H9 (cell line): ENCODE results near the gene PYGO2. TPM values are rescaled to one million over a fixed set of nuclear protein-coding genes. Genes with fewer than 3 reads are reported as not detected.

Experiments
- DNase-seq: peaks from one replicate; pipeline ENCODE4 v3.0.0-alpha.2; 2017
- H2AFZ ChIP-seq: one replicate; pipeline ENCODE4 v1.6.1; 2013; ENCODE audit warnings: mild to moderate bottlenecking, low read length, control low read depth, moderate library complexity
- H2AK5ac ChIP-seq: 2 replicates; pipeline ENCODE4 v1.6.1; 2013; ENCODE audit warnings: low read length, control low read depth, mixed read lengths; ENCODE audit not compliant: insufficient read length
- H2BK120ac ChIP-seq: one replicate; pipeline ENCODE4 v1.6.1; 2013; ENCODE audit warnings: low read depth, mild to moderate bottlenecking, low read length, control low read depth, inconsistent platforms; ENCODE audit not compliant: poor library complexity, severe bottlenecking
- H2BK12ac ChIP-seq: 2 replicates; pipeline ENCODE4 v1.6.1; 2013; ENCODE audit warnings: low read length, control low read depth, mixed read lengths, low read depth; ENCODE audit not compliant: insufficient read length
- H2BK15ac ChIP-seq: 2 replicates; pipeline ENCODE4 v1.6.1; 2013; ENCODE audit warnings: low read depth, low read length, control low read depth
- H2BK20ac ChIP-seq: one replicate; pipeline ENCODE4 v1.6.1; 2013; ENCODE audit warnings: low read depth, mild to moderate bottlenecking, low read length, control low read depth, inconsistent platforms; ENCODE audit not compliant: poor library complexity, severe bottlenecking
- H2BK5ac ChIP-seq: 2 replicates; pipeline ENCODE4 v1.6.1; 2013; ENCODE audit warnings: low read length, control low read depth, mixed read lengths; ENCODE audit not compliant: insufficient read length
- H3K14ac ChIP-seq: 2 replicates; pipeline ENCODE4 v1.6.1; 2013; ENCODE audit warnings: low read length, control low read depth; ENCODE audit not compliant: insufficient read depth
- H3K18ac ChIP-seq: 2 replicates; pipeline ENCODE4 v1.6.1; 2013; ENCODE audit warnings: low read depth, mild to moderate bottlenecking, mixed read lengths, low read length, control low read depth; ENCODE audit not compliant: insufficient read length
- H3K23ac ChIP-seq: 2 replicates; pipeline ENCODE4 v1.6.1; 2013; ENCODE audit warnings: low read length, control low read depth, mixed read lengths, low read depth; ENCODE audit not compliant: insufficient read length
- H3K23me2 ChIP-seq: 2 replicates; pipeline ENCODE4 v1.6.1; 2013; ENCODE audit warnings: low read depth, mild to moderate bottlenecking, mixed read lengths, low read length, control low read depth; ENCODE audit not compliant: insufficient read length, poor library complexity, severe bottlenecking
- H3K27ac ChIP-seq: 2 replicates; pipeline ENCODE4 v1.5.1; 2013; ENCODE audit warnings: low read length, control low read depth, mixed read lengths, low read depth; ENCODE audit not compliant: insufficient read length
- H3K27me3 ChIP-seq: 2 replicates; pipeline ENCODE4 v1.6.1; 2013; ENCODE audit warnings: low read length, control low read depth, inconsistent platforms; ENCODE audit not compliant: insufficient read depth
- H3K4ac ChIP-seq: 2 replicates; pipeline ENCODE4 v1.6.1; 2013; ENCODE audit warnings: low read depth, mild to moderate bottlenecking, control low read depth, inconsistent platforms, low read length, moderate library complexity
- H3K4me1 ChIP-seq: 2 replicates; pipeline ENCODE4 v1.6.1; 2013; ENCODE audit warnings: low read length, control low read depth, inconsistent platforms; ENCODE audit not compliant: insufficient read depth
- H3K4me2 ChIP-seq: 2 replicates; pipeline ENCODE4 v1.6.1; 2013; ENCODE audit warnings: low read length, control low read depth, mixed read lengths; ENCODE audit not compliant: insufficient read length, insufficient read depth
- H3K56ac ChIP-seq: 2 replicates; pipeline ENCODE4 v1.6.1; 2013; ENCODE audit warnings: low read depth, mild to moderate bottlenecking, mixed read lengths, low read length, control low read depth; ENCODE audit not compliant: insufficient read length
- H3K79me1 ChIP-seq: 2 replicates; pipeline ENCODE4 v1.6.1; 2013; ENCODE audit warnings: low read depth, mild to moderate bottlenecking, moderate library complexity, low read length, control low read depth, inconsistent platforms; ENCODE audit not compliant: insufficient read depth, poor library complexity, severe bottlenecking
- H3K79me2 ChIP-seq: 2 replicates; pipeline ENCODE4 v1.6.1; 2013; ENCODE audit warnings: low read length, control low read depth, inconsistent platforms; ENCODE audit not compliant: insufficient read depth
- H3K9ac ChIP-seq: 2 replicates; pipeline ENCODE4 v1.6.1; 2013; ENCODE audit warnings: low read length, control low read depth, mixed read lengths; ENCODE audit not compliant: insufficient read length; ENCODE audit errors: extremely low read depth
- H3K9me3 ChIP-seq: one replicate; pipeline ENCODE4 v1.6.1; 2013; ENCODE audit warnings: low read depth, low read length, inconsistent platforms; ENCODE audit not compliant: control insufficient read depth
- H3T11ph ChIP-seq: one replicate; pipeline ENCODE4 v1.6.1; 2013; ENCODE audit warnings: mild to moderate bottlenecking, low read length, control low read depth, inconsistent platforms
- H4K20me1 ChIP-seq: one replicate; pipeline ENCODE4 v1.6.1; 2013; ENCODE audit not compliant: control insufficient read depth, insufficient read length, insufficient read depth
- H4K5ac ChIP-seq: 2 replicates; pipeline ENCODE4 v1.6.1; 2013; ENCODE audit warnings: low read depth, mild to moderate bottlenecking, mixed read lengths, low read length, control low read depth; ENCODE audit not compliant: insufficient read length
- H4K8ac ChIP-seq: replicated peaks from 2 replicates; pipeline ENCODE4 v1.6.1; 2013; ENCODE audit warnings: low read length, control low read depth, mixed read lengths, low read depth; ENCODE audit not compliant: insufficient read length
- H4K91ac ChIP-seq: 2 replicates; pipeline ENCODE4 v1.6.1; 2013; ENCODE audit warnings: low read depth, mild to moderate bottlenecking, moderate library complexity, mixed read lengths, low read length, control low read depth; ENCODE audit not compliant: insufficient read length
- H3K27ac Mint-ChIP-seq, 3 experiments: 2 replicates in 2 of 3; 3 replicates in 1 of 3; pipeline ENCODE4 v1.8.0; 2020 to 2021; ENCODE audit warnings: mixed read lengths in 3 of 3, mild to moderate bottlenecking in 1 of 3, moderate library complexity in 1 of 3
- H3K27me3 Mint-ChIP-seq: 2 replicates; pipeline ENCODE4 v1.8.0; 2021; ENCODE audit warnings: low read depth, mild to moderate bottlenecking, moderate library complexity, mixed read lengths
- H3K36me3 Mint-ChIP-seq, 3 experiments: 2 replicates in 2 of 3; 3 replicates in 1 of 3; pipeline ENCODE4 v1.8.0; 2020 to 2021; ENCODE audit warnings: low read depth in 3 of 3, mixed read lengths in 3 of 3; ENCODE audit not compliant: insufficient read depth in 1 of 3
- H3K4me1 Mint-ChIP-seq, 2 experiments: 2 replicates each; pipeline ENCODE4 v1.8.0; 2020; ENCODE audit warnings: mixed read lengths in 2 of 2
- H3K4me3 Mint-ChIP-seq, 2 experiments: 2 replicates in 1 of 2; 3 replicates in 1 of 2; pipeline ENCODE4 v1.8.0; 2020 to 2021; ENCODE audit warnings: mild to moderate bottlenecking in 2 of 2, mixed read lengths in 2 of 2, moderate library complexity in 1 of 2
- H3K9me3 Mint-ChIP-seq, 2 experiments: 2 replicates in 1 of 2; 3 replicates in 1 of 2; pipeline ENCODE4 v1.8.0; 2020; ENCODE audit warnings: mild to moderate bottlenecking in 2 of 2, mixed read lengths in 2 of 2, moderate library complexity in 1 of 2
- WGBS: extraction: QIAGEN DNeasy Blood & Tissue Kit; methylation state at CpG from one replicate; pipeline ENCODE4 v1.1.7; 2013; ENCODE audit warnings: missing lambda C conversion rate, low lambda C conversion rate, mixed read lengths; ENCODE audit not compliant: insufficient read length; ENCODE audit errors: extremely low coverage; 5-methylcytosine and 5-hydroxymethylcytosine counted together
- total RNA-seq: library from RNA; stranded (reverse); gene quantifications from 2 replicates; pipeline ENCODE4 v1.2.1, GENCODE V29; 2021
- TF ChIP-seq, protein P1 (sequence below): fragments of 200-600 bp; sonication (generic); conservative IDR thresholded peaks from 3 replicates; pipeline ENCODE4 v1.8.0; 2021; ENCODE audit warnings: antibody characterized with exemption, mild to moderate bottlenecking

Gene PYGO2
- total RNA-seq, 1 experiment from 2014 or later: 38.7 TPM

DNA sequence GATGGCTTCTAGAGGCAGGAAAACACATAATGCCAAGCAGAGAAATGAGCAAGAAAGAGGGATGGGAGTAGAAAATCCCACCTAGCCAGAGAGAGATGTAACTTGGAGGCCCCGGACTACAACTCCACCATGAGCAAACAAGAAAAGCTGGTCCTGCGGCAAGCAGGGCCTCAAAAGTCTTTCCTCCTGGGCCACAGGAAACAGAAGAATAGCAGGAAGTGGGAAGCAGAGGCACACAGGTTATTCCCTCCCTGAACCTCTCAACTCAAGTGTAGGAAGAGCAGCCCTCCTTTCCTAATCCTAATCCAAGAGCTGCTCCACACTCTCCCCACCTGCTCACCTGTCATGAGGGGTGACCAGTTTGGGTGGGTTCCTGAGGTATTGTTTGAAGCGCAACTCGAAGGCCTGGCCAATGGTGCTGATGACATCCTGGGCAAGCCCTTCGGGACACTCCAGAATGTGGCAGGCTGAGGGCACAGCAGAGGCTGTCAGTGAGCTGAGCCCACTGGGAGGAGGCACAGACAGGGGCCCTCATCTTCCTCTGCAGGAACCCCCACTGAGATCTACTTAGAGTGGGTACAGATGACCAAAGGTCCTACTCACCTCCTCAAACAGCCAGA lies 5.9 kb upstream of the PYGO2 start:
- Histone ChIP-seq H4K91ac (no peak overlapping the region), H2AK5ac (no peak overlapping the region), H3K79me2 (peaks cover 10% of the 10 kb centered on the region; the same call in 1 of the 2 replicates), H2AFZ (no peak overlapping the region), H3K4ac (no peak overlapping the region), H4K5ac (no peak overlapping the region), H3K18ac (no peak overlapping the region), H3K23ac (no peak overlapping the region), H4K8ac (no peak overlapping the region), H3K9me3 (no peaks in the 10 kb centered on the region), H2BK15ac (no peak overlapping the region), H3K23me2 (peaks cover 25% of the 10 kb centered on the region), H2BK120ac (no peak overlapping the region), H3K14ac (no peak overlapping the region), H3K9ac (no peak overlapping the region), H3K79me1 (peaks cover 7% of the 10 kb centered on the region), H3K4me2 (no peak overlapping the region), H3K27me3 (no peaks in the 10 kb centered on the region), H2BK5ac (no peak overlapping the region), H3T11ph (no peak overlapping the region), H2BK20ac (no peak overlapping the region), H3K56ac (no peak overlapping the region), H2BK12ac (no peak overlapping the region), H3K4me1 (peaks cover 4% of the 10 kb centered on the region; the same call in 1 of the 2 replicates), H3K27ac (no peak overlapping the region), H4K20me1 (peaks cover 2% of the 10 kb centered on the region)
- TF ChIP-seq, protein P1, sequence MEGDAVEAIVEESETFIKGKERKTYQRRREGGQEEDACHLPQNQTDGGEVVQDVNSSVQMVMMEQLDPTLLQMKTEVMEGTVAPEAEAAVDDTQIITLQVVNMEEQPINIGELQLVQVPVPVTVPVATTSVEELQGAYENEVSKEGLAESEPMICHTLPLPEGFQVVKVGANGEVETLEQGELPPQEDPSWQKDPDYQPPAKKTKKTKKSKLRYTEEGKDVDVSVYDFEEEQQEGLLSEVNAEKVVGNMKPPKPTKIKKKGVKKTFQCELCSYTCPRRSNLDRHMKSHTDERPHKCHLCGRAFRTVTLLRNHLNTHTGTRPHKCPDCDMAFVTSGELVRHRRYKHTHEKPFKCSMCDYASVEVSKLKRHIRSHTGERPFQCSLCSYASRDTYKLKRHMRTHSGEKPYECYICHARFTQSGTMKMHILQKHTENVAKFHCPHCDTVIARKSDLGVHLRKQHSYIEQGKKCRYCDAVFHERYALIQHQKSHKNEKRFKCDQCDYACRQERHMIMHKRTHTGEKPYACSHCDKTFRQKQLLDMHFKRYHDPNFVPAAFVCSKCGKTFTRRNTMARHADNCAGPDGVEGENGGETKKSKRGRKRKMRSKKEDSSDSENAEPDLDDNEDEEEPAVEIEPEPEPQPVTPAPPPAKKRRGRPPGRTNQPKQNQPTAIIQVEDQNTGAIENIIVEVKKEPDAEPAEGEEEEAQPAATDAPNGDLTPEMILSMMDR: no peak
- H3K9me3 Mint-ChIP-seq: no peaks in the 10 kb centered on the region
- no peak overlapping the region for H3K4me3 Mint-ChIP-seq
- DNase-seq: no peak
- no peaks in the 10 kb centered on the region for H3K27me3 Mint-ChIP-seq
- peaks cover 42 to 68% (median 55%) of the 10 kb centered on the region in 3 experiments for H3K36me3 Mint-ChIP-seq
- H3K4me1 Mint-ChIP-seq: peaks cover 48% of the 10 kb centered on the region in 2 experiments
- no peak overlapping the region; a peak in 1 of 7 replicates for H3K27ac Mint-ChIP-seq
- WGBS: no CpG with 5 or more reads among the region's 5 CpGs
